ENCODE data around the gene MAU2.

The MAU2 gene

GRCh38 chr19:19354007-19354406, 33.4 kb downstream of the MAU2 start:
- DNase-seq (ENCODE audit: low read depth, low spot score) = no peak
- TF ChIP-seq, protein P1, sequence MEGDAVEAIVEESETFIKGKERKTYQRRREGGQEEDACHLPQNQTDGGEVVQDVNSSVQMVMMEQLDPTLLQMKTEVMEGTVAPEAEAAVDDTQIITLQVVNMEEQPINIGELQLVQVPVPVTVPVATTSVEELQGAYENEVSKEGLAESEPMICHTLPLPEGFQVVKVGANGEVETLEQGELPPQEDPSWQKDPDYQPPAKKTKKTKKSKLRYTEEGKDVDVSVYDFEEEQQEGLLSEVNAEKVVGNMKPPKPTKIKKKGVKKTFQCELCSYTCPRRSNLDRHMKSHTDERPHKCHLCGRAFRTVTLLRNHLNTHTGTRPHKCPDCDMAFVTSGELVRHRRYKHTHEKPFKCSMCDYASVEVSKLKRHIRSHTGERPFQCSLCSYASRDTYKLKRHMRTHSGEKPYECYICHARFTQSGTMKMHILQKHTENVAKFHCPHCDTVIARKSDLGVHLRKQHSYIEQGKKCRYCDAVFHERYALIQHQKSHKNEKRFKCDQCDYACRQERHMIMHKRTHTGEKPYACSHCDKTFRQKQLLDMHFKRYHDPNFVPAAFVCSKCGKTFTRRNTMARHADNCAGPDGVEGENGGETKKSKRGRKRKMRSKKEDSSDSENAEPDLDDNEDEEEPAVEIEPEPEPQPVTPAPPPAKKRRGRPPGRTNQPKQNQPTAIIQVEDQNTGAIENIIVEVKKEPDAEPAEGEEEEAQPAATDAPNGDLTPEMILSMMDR (IDR thresholded peaks at IDR 0.05; ENCODE audit: insufficient read depth, low read length, missing control alignments) = no peak
- H3K4me3 ChIP-seq (ENCODE audit: low read depth, low read length) = no peak overlapping the region
- ChIA-PET POLR2A (no interaction called here), CTCF (interaction anchor here (1.1 to 4.1 kb wide), 2 partner anchors 12 to 136 kb away, joined by 4 to 33 read pairs; no protein-coding TSS in a partner anchor)

DNA sequence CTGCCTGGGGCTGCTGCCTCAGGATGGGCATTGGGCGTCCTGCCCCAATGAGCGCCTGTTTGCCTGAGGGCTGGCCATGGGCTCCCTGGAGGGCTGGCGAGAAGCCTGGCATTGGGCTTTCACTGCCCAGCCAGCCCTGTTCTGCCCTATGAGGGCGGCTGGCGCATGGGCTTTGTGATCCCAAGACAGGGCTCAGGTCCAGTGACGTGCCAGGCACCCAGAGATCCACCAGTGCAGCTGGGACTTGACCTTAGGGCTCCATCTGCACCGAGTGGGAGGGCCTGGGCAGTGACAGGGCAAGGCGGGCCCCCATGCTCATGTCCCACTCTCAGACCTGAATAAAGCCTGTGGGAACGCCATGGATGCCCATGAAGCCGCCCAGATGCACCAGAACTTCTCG, 34.3 kb downstream of the MAU2 start:
- ChIA-PET CTCF (interaction anchor here (1.0 kb wide), 1 partner anchor 10 kb away, joined by 3 read pairs; no protein-coding TSS in a partner anchor), POLR2A (no interaction called here)
- no peak for DNase-seq (ENCODE audit: low read depth, low spot score)
- H3K4me3 ChIP-seq (ENCODE audit: low read depth, low read length) = no peak overlapping the region
- TF ChIP-seq, protein P1 (IDR thresholded peaks at IDR 0.05; ENCODE audit: insufficient read depth, low read length, missing control alignments) = no peak

GRCh38 chr19:19355606-19356139, 35.0 kb downstream of the MAU2 start:
- TF ChIP-seq, protein P1 (IDR thresholded peaks at IDR 0.05; ENCODE audit: insufficient read depth, low read length, missing control alignments) = no peak
- no peak for DNase-seq (ENCODE audit: low read depth, low spot score)
- no peak overlapping the region for H3K4me3 ChIP-seq (ENCODE audit: low read depth, low read length)
- CTCF ChIA-PET = interaction anchor here (1.0 kb wide), 1 partner anchor 9 kb away, joined by 3 read pairs; no protein-coding TSS in a partner anchor
- POLR2A ChIA-PET = no interaction called here

- ChIA-PET CTCF (interaction anchor here (1.1 kb wide), 1 partner anchor 9 kb away, joined by 4 read pairs; no protein-coding TSS in a partner anchor), POLR2A (no interaction called here)
- TF ChIP-seq, protein P1 (IDR thresholded peaks at IDR 0.05; ENCODE audit: insufficient read depth, low read length, missing control alignments) = no peak
- H3K4me3 ChIP-seq (ENCODE audit: low read depth, low read length) = no peak overlapping the region
- no peak for DNase-seq (ENCODE audit: low read depth, low spot score)
These were observed 35.9 kb downstream of the MAU2 start for GRCh38 chr19:19356500-19356899.

GRCh38 chr19:19356901-19357566, 36.4 kb downstream of the MAU2 start:
- POLR2A ChIA-PET = no interaction called here
- no peak for DNase-seq (ENCODE audit: low read depth, low spot score)
- CTCF ChIA-PET = interaction anchor here (1.1 to 15.2 kb wide), 4 partner anchors 10 to 132 kb away, joined by 3 to 392 read pairs (median 8); no protein-coding TSS in a partner anchor
- TF ChIP-seq, protein P1 (IDR thresholded peaks at IDR 0.05; ENCODE audit: insufficient read depth, low read length, missing control alignments) = no peak
- H3K4me3 ChIP-seq (ENCODE audit: low read depth, low read length) = no peak overlapping the region

DNA sequence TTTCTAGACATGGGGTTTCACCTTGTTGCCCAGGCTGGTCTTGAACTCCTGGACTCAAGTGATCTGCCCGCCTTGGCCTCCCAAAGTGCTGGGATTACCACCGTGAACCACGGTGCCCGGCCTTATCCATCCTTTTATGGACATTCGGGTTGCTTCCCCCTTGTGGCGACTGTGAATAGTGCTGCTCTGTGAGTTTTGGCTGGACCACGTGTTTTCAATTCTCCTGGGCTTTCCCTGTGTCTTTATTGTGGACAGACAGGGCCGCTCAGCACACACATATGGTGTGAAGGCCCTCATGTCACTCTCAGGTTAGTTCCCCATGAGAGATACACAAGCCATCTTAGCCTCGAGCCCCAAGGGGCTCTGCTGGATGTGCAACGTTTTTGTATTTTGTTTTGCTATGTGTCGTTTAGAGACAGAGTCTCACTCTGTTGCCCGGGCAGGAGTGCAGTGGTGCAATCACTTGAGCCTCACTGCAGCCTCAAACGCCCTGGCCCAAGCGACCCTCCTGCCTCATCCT, 40.5 kb downstream of the MAU2 start:
- ChIA-PET POLR2A (no interaction called here), CTCF (interaction anchor here (0.7 to 15.2 kb wide), 14 partner anchors 11 to 187 kb away, joined by 3 to 392 read pairs (median 4); partner anchors contain the start of gene TSSK6)
- TF ChIP-seq, protein P1 (IDR thresholded peaks at IDR 0.05; ENCODE audit: insufficient read depth, low read length, missing control alignments) = peak; percentile 75

More for the DNA sequence above, 40.5 kb downstream of the MAU2 start:
- H3K4me3 ChIP-seq (ENCODE audit: low read depth, low read length) = no peak overlapping the region
- peak; percentile 40 for DNase-seq (ENCODE audit: low read depth, low spot score)

All from AG04449 (cell line).